MM.1S (cell line): ENCODE measurements around the gene BIRC7.

ENCODE experiments used
- DNase-seq: peaks from one replicate; pipeline ENCODE4 v3.0.0-alpha.2; 2015
- H2AFZ ChIP-seq: fragments of 300-600 bp; sonication (generic); 2 replicates; pipeline ENCODE4 v1.6.0; 2016; ENCODE audit warnings: antibody characterized with exemption, low read length
- H3F3A ChIP-seq: fragments of 300-600 bp; sonication (generic); 2 replicates; pipeline ENCODE4 v1.6.1; 2016; ENCODE audit warnings: mild to moderate bottlenecking, antibody characterized with exemption, low read length, moderate library complexity, mixed read lengths; ENCODE audit not compliant: insufficient read depth
- H3K27ac ChIP-seq: fragments of 300-600 bp; sonication (generic); 2 replicates; pipeline ENCODE4 v1.5.1; 2016; ENCODE audit warnings: mild to moderate bottlenecking, low read length
- H3K27me3 ChIP-seq: fragments of 300-600 bp; sonication (generic); replicated peaks from 2 replicates; pipeline ENCODE4 v1.6.0; 2016; ENCODE audit warnings: low read length; ENCODE audit not compliant: insufficient read depth
- H3K36me3 ChIP-seq: fragments of 300-600 bp; sonication (generic); replicated peaks from 2 replicates; pipeline ENCODE4 v1.6.1; 2016; ENCODE audit warnings: mild to moderate bottlenecking, low read length, mixed read lengths; ENCODE audit not compliant: insufficient read depth
- H3K4me1 ChIP-seq: fragments of 300-600 bp; sonication (generic); 2 replicates; pipeline ENCODE4 v1.6.1; 2016; ENCODE audit warnings: low read length, mixed read lengths
- H3K4me2 ChIP-seq: fragments of 300-600 bp; sonication (generic); 2 replicates; pipeline ENCODE4 v1.6.0; 2016; ENCODE audit warnings: low read depth, low read length
- H3K4me3 ChIP-seq: fragments of 300-600 bp; sonication (generic); 2 replicates; pipeline ENCODE4 v1.5.1; 2016; ENCODE audit warnings: low read length, mixed read lengths
- H3K79me2 ChIP-seq: fragments of 300-600 bp; sonication (generic); 2 replicates; pipeline ENCODE4 v1.6.1; 2016; ENCODE audit warnings: mixed run types, low read length, mixed read lengths
- H3K9ac ChIP-seq: fragments of 300-600 bp; sonication (generic); 2 replicates; pipeline ENCODE4 v1.6.1; 2016; ENCODE audit warnings: low read length, mixed read lengths
- H3K9me2 ChIP-seq: fragments of 300-600 bp; sonication (generic); replicated peaks from 2 replicates; pipeline ENCODE4 v1.6.1; 2016; ENCODE audit warnings: mild to moderate bottlenecking, low read length, mixed read lengths; ENCODE audit not compliant: insufficient read depth
- H3K9me3 ChIP-seq: fragments of 300-600 bp; sonication (generic); replicated peaks from 2 replicates; pipeline ENCODE4 v1.6.1; 2016; ENCODE audit warnings: mild to moderate bottlenecking, low read length, mixed read lengths; ENCODE audit not compliant: insufficient read depth
- H4K20me1 ChIP-seq: fragments of 300-600 bp; sonication (generic); 2 replicates; pipeline ENCODE4 v1.6.1; 2016; ENCODE audit warnings: mild to moderate bottlenecking, low read length, moderate library complexity, mixed read lengths; ENCODE audit not compliant: insufficient read depth
- EZH2 ChIP-seq: fragments of 300-600 bp; sonication (generic); optimal IDR thresholded peaks from 2 replicates; pipeline ENCODE3; 2017; ENCODE audit warnings: low read depth, mild to moderate bottlenecking, antibody characterized with exemption, low read length, mixed read lengths
- EZH2phosphoT487 ChIP-seq: fragments of 300-600 bp; sonication (generic); IDR thresholded peaks from 2 replicates; pipeline ENCODE4 v1.6.1; 2018; ENCODE audit warnings: antibody characterized with exemption, low read length
- TF ChIP-seq, protein P1 (sequence below): fragments of 300-600 bp; sonication (generic); IDR thresholded peaks from 2 replicates; pipeline ENCODE4 v1.5.1; 2016; ENCODE audit warnings: antibody characterized with exemption, low read length, mixed read lengths

The BIRC7 gene

DNA sequence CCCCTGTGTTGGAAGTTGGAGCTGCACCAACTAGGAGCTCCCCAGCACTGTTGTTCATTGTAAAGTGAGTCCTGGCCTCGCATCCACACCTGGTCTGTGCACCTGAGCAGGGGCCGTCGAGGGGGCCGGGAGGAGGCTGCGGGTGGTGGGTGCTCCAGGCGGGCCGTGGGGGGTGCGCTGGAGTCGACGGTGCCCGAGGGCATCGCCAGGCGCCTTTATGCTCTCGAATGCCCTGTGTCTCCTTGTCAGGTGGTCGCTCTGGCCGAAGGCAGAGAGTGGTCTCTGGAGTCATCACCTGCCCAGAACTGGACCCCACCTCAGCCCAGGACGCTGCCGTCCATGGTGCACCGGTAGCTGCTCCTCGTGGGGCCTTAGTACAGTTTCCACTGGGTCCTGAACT is 41.3 kb downstream of the BIRC7 start:
- Histone ChIP-seq H4K20me1 (peaks cover 4% of the 10 kb centered on the region; the same call in 1 of the 2 replicates), H3K36me3 (no peaks in the 10 kb centered on the region), H3K4me1 (0 out of 2 replicates have a peak, but pooled peaks cover 6% of the 10 kb centered on the region), H3K9me2 (no peaks in the 10 kb centered on the region), H3K4me3 (no peak overlapping the region), H3K9me3 (no peaks in the 10 kb centered on the region), H3K9ac (no peak overlapping the region), H3K27ac (no peak overlapping the region), H3K4me2 (no peak overlapping the region), H3K79me2 (peaks cover 49% of the 10 kb centered on the region), H3K27me3 (no peaks in the 10 kb centered on the region), H3F3A (no peaks in the 10 kb centered on the region), H2AFZ (no peak overlapping the region)
- DNase-seq, result no peak
- TF ChIP-seq, protein P1, sequence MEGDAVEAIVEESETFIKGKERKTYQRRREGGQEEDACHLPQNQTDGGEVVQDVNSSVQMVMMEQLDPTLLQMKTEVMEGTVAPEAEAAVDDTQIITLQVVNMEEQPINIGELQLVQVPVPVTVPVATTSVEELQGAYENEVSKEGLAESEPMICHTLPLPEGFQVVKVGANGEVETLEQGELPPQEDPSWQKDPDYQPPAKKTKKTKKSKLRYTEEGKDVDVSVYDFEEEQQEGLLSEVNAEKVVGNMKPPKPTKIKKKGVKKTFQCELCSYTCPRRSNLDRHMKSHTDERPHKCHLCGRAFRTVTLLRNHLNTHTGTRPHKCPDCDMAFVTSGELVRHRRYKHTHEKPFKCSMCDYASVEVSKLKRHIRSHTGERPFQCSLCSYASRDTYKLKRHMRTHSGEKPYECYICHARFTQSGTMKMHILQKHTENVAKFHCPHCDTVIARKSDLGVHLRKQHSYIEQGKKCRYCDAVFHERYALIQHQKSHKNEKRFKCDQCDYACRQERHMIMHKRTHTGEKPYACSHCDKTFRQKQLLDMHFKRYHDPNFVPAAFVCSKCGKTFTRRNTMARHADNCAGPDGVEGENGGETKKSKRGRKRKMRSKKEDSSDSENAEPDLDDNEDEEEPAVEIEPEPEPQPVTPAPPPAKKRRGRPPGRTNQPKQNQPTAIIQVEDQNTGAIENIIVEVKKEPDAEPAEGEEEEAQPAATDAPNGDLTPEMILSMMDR, result no peak
- TF ChIP-seq EZH2phosphoT487 (no peak), EZH2 (no peak)

DNA sequence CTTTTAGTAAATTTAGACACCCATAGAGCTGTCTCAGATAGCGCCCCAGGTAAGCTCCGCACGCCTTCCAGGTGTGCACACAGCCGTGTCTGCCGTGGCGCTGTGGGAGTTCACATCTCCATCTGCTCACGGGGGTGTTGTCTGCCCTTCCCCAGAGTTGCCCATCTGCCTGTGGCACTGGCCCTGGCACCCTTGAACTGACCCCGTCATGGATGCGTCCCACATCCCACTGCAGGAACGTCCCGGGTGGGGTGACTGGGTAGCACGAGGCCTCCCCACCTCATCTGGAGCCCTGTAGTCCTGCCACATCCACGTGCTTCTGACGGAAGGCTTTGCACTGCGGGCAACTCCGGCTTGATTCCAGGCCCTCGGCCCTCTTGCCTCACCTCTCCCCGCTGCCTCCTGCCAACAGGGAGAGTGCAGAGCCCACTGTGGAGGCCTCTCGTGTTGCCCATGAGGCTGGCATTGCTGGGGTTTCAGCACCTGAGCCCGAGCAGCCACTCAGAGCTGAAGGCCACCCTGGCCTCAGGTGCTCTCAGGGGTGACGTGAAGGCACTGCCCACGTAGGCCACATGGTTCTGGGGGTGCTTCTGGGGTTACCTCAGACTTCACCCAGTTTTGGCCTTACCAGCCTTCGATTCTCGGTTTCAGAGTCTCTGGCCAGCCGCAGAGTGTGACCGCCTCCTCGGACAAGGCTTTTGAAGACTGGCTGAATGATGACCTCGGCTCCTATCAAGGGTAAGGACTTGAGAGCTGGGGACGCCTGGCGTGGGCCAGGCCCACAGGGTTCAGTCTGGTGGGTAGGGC is 42.0 kb downstream of the BIRC7 start:
- H3K27me3 ChIP-seq, result no peaks in the 10 kb centered on the region
- no peak overlapping the region for H2AFZ ChIP-seq
- H3K4me2 ChIP-seq, result no peak overlapping the region
- no peaks in the 10 kb centered on the region for H3K9me2 ChIP-seq
- DNase-seq, result no peak
- H3K9me3 ChIP-seq, result no peaks in the 10 kb centered on the region
- no peaks in the 10 kb centered on the region for H3K36me3 ChIP-seq
- 0 out of 2 replicates have a peak, but pooled peaks cover 6% of the 10 kb centered on the region for H3K4me1 ChIP-seq
- H3K4me3 ChIP-seq, result no peak overlapping the region
- H3K79me2 ChIP-seq, result peaks cover 49% of the 10 kb centered on the region
- no peaks in the 10 kb centered on the region for H3F3A ChIP-seq
- peaks cover 4% of the 10 kb centered on the region; the same call in 1 of the 2 replicates for H4K20me1 ChIP-seq
- H3K9ac ChIP-seq, result no peak overlapping the region
- no peak overlapping the region for H3K27ac ChIP-seq
- TF ChIP-seq EZH2 (no peak), EZH2phosphoT487 (no peak)
- TF ChIP-seq, protein P1, result no peak

DNA sequence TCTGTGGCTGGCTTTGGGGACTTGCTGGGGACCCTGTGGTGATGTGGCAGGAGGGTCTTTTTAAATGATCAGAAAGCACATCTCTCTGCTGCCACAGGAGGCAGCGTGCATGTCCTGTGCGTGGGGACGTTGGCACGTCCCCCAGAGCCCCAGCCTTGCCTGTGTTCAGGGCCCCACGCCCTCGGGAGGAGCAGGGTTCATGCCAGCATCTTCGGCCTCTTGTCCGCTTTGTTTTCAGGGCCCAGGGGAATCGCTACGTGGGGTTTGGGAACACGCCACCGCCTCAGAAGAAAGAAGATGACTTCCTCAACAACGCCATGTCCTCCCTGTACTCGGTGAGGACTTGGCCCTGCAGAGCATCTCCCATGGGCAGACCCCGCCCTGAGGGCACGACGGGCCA is 43.0 kb downstream of the BIRC7 start:
- no peak overlapping the region for H3K27ac ChIP-seq
- H4K20me1 ChIP-seq, result peaks cover 4% of the 10 kb centered on the region; the same call in 1 of the 2 replicates
- H3K27me3 ChIP-seq, result no peaks in the 10 kb centered on the region
- peaks cover 40% of the 10 kb centered on the region for H3K79me2 ChIP-seq
- H3F3A ChIP-seq, result no peaks in the 10 kb centered on the region
- no peak overlapping the region for H2AFZ ChIP-seq
- no peak for DNase-seq
- no peaks in the 10 kb centered on the region for H3K9me2 ChIP-seq
- no peaks in the 10 kb centered on the region for H3K36me3 ChIP-seq
- H3K4me3 ChIP-seq, result no peak overlapping the region
- H3K9ac ChIP-seq, result no peak overlapping the region
- H3K9me3 ChIP-seq, result no peaks in the 10 kb centered on the region
- no peak for TF ChIP-seq EZH2phosphoT487
- no peak for TF ChIP-seq EZH2
- TF ChIP-seq, protein P1, result no peak
- H3K4me1 ChIP-seq, result 0 out of 2 replicates have a peak, but pooled peaks cover 3% of the 10 kb centered on the region
- no peak overlapping the region for H3K4me2 ChIP-seq
